ENCODE data around the gene ATXN1.

The ATXN1 gene

DNA sequence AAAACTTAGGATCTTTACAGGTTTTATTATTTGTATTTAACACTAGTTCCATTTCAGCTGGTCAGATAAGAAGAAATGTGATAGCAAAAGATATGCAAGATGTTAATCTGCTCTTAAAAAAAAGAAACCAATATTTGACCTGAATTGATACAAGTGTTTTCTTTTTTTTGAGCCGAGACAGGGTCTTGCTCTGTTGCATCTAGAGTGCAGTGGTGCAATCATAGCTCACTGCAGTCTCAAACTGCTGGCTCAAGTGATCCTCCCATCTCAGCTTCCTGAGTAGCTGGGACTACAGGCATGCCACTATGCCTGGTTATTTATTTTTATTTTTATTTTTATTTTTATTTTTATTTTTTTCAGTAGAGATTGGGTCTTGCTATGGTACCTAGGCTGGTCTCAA, 389.9 kb downstream of the ATXN1 start:
- CTCF ChIA-PET, result interaction anchor here (0.9 to 3.9 kb wide), 6 partner anchors 9 to 392 kb away, joined by 3 to 16 read pairs (median 4); no protein-coding TSS in a partner anchor
- no peak for TF ChIP-seq CTCF (IDR thresholded peaks at IDR 0.05; ENCODE audit: control extremely low read depth, extremely low read depth, low read depth, missing control alignments)
- POLR2A ChIA-PET, result interaction anchor here (0.7 kb wide), 1 partner anchor 142 kb away, joined by 4 read pairs; no protein-coding TSS in a partner anchor
- no peak for DNase-seq (ENCODE audit: extremely low spot score)

- ChIA-PET POLR2A (interaction anchor here (0.7 kb wide), 1 partner anchor 143 kb away, joined by 4 read pairs; no protein-coding TSS in a partner anchor), CTCF (interaction anchor here (1.1 to 3.9 kb wide), 8 partner anchors 9 to 392 kb away, joined by 3 to 16 read pairs (median 4); no protein-coding TSS in a partner anchor)
- DNase-seq (ENCODE audit: extremely low spot score), result no peak
- TF ChIP-seq CTCF (IDR thresholded peaks at IDR 0.05; ENCODE audit: control extremely low read depth, extremely low read depth, low read depth, missing control alignments), result no peak
Measured at GRCh38 chr6:16370943-16371342, 390.3 kb downstream of the ATXN1 start.

DNA sequence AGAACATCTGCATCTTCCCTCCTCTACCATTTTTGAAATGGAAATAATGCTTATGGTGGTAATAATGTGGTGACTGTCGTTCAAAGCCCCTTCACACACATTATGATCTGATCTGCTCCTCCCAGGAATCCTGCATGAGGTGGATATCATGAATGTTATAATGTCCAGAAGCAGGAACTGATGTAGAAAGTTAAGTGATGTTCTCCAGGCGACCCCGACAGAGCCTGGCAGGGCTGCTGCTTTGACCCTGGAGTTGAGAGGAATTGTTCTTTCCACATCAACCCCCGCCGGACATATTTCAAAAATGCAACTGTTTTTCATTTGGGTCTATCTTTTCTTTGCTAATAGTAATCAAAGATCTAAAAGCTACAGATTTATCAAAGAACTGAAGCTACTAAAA, 391.3 kb downstream of the ATXN1 start:
- DNase-seq (ENCODE audit: extremely low spot score), result no peak
- CTCF ChIA-PET, result interaction anchor here (1.1 to 3.9 kb wide), 7 partner anchors 10 to 401 kb away, joined by 3 to 16 read pairs (median 4); no protein-coding TSS in a partner anchor
- TF ChIP-seq CTCF (IDR thresholded peaks at IDR 0.05; ENCODE audit: control extremely low read depth, extremely low read depth, low read depth, missing control alignments), result no peak
- POLR2A ChIA-PET, result no interaction called here

DNA sequence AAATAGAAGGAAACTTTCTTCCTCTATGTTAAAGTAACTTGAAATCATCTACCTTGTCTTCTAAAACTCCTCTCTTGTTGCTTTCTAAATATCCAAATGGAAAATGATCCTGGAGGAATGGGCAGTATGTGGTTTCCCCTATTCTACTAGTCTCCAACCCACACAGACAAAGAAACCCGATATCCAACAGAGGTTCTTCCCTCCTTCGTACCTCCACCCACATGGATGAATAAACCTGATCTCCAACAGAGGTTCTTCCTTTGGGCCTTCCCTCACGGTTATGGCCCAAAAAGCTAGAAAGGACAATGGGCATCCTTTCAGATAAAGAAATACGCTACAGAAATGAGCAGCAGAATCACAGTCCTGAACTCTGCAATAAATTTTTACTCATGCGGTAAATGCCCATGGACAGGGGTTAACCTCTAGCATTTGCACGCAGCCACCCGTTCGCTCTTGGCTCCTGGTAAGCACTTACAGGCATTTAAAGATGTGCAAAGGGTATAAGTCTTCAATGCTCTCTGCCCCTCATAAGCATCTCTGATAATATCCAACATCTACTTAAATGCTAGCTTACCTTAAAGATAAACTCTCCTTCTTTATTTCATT, 392.0 kb downstream of the ATXN1 start:
- ChIA-PET POLR2A (no interaction called here), CTCF (interaction anchor here (0.9 to 3.9 kb wide), 4 partner anchors 15 to 595 kb away, joined by 3 to 16 read pairs (median 4); no protein-coding TSS in a partner anchor)
- no peak for TF ChIP-seq CTCF (IDR thresholded peaks at IDR 0.05; ENCODE audit: control extremely low read depth, extremely low read depth, low read depth, missing control alignments)
- DNase-seq (ENCODE audit: extremely low spot score), result no peak

- no peak for TF ChIP-seq CTCF (IDR thresholded peaks at IDR 0.05; ENCODE audit: control extremely low read depth, extremely low read depth, low read depth, missing control alignments)
- POLR2A ChIA-PET, result no interaction called here
Measured at GRCh38 chr6:16367571-16367970, 393.7 kb downstream of the ATXN1 start.

DNA sequence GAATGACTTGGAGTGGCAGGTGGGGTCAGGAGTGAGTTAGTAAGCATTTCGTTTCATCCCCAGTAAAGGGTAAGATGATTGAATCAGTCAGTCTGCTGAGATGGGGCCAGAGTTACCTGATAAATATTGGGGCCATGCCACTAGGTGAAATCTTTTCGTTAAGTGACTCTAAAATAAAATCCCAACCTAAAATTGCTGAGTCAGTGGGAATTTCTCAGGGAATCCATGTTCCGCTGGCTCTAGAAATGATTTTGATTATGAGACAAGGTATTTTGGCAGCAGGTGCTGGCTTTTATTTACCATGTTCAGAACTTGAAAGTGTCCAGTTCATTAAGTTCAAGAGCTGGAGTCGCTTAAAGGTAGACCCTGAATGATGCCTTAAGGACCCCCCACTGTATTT, 397.5 kb downstream of the ATXN1 start:
- TF ChIP-seq CTCF (IDR thresholded peaks at IDR 0.05; ENCODE audit: control extremely low read depth, extremely low read depth, low read depth, missing control alignments), result no peak
- ChIA-PET POLR2A (no interaction called here), CTCF (interaction anchor here (1.2 kb wide), 1 partner anchor 12 kb away, joined by 4 read pairs; no protein-coding TSS in a partner anchor)
- DNase-seq (ENCODE audit: extremely low spot score), result no peak

More at GRCh38 chr6:16367571-16367970, 393.7 kb downstream of the ATXN1 start:
- CTCF ChIA-PET, result interaction anchor here (1.0 to 1.5 kb wide), 4 partner anchors 9 to 77 kb away, joined by 3 to 6 read pairs (median 4); no protein-coding TSS in a partner anchor
- no peak for DNase-seq (ENCODE audit: extremely low spot score)

Measured in GM10248 (cell line).